DND-41 (cell line): Measurements from ENCODE around the gene SEMA3E.

ENCODE experiments used
- ATAC-seq: fragments of 200-7000 bp; cut with Tn5 transposase; 3 replicates; pipeline ENCODE4 v1.9.1; 2021; ENCODE audit warnings: low read depth; ENCODE audit not compliant: insufficient read depth
- DNase-seq: peaks from one replicate; pipeline ENCODE4 v3.0.0-alpha.2; 2020
- H2AFZ ChIP-seq: 2 replicates; pipeline ENCODE4 v1.6.0; 2012; ENCODE audit warnings: low read depth, low read length
- H3K27ac ChIP-seq: 2 replicates; pipeline ENCODE4 v1.5.1; 2012; ENCODE audit warnings: low read length, inconsistent platforms
- H3K27me3 ChIP-seq: fragments of 200-600 bp; sonication (generic); 2 replicates; pipeline ENCODE4 v1.6.0; 2012; ENCODE audit warnings: low read length, mild to moderate bottlenecking, inconsistent platforms; ENCODE audit not compliant: insufficient read depth, poor library complexity
- H3K36me3 ChIP-seq: 2 replicates; pipeline ENCODE4 v1.5.1; 2012; ENCODE audit warnings: low read length, inconsistent platforms; ENCODE audit not compliant: insufficient read depth
- H3K4me1 ChIP-seq: 2 replicates; pipeline ENCODE4 v1.5.1; 2012; ENCODE audit warnings: mild to moderate bottlenecking, low read length; ENCODE audit not compliant: insufficient read depth
- H3K4me2 ChIP-seq: 2 replicates; pipeline ENCODE4 v1.6.0; 2012; ENCODE audit warnings: mild to moderate bottlenecking, moderate library complexity, low read length, inconsistent platforms; ENCODE audit not compliant: insufficient read depth
- H3K4me3 ChIP-seq, 2 experiments: fragments of 200-600 bp in 1 of 2; shearing (Covaris generic) in 1 of 2; 2 replicates each; pipeline ENCODE4 v1.5.1; 2012 to 2016; ENCODE audit warnings: inconsistent platforms in 2 of 2, low read length in 2 of 2, mild to moderate bottlenecking in 2 of 2, low read depth in 1 of 2, moderate library complexity in 1 of 2
- H3K79me2 ChIP-seq: 2 replicates; pipeline ENCODE4 v1.6.0; 2012; ENCODE audit warnings: low read length, inconsistent platforms; ENCODE audit not compliant: insufficient read depth
- H3K9ac ChIP-seq: 2 replicates; pipeline ENCODE4 v1.6.0; 2012; ENCODE audit warnings: low read depth, mild to moderate bottlenecking, inconsistent platforms, low read length, moderate library complexity
- H3K9me3 ChIP-seq: 2 replicates; pipeline ENCODE4 v1.5.1; 2012; ENCODE audit warnings: low read length, moderate library complexity, mild to moderate bottlenecking, inconsistent platforms; ENCODE audit not compliant: insufficient read depth, severe bottlenecking
- H4K20me1 ChIP-seq: 2 replicates; pipeline ENCODE4 v1.6.0; 2012; ENCODE audit warnings: low read length; ENCODE audit not compliant: insufficient read depth
- CTCF ChIP-seq: IDR thresholded peaks from 2 replicates; pipeline ENCODE4 v1.5.1; 2012; ENCODE audit warnings: borderline replicate concordance, low read length, moderate library complexity, mild to moderate bottlenecking; ENCODE audit not compliant: poor library complexity, severe bottlenecking; ENCODE audit errors: extremely low read depth
- EZH2 ChIP-seq: IDR thresholded peaks from 3 replicates; pipeline ENCODE4 v1.6.1; 2012; ENCODE audit warnings: borderline replicate concordance, low read depth, mild to moderate bottlenecking, moderate library complexity, low read length, inconsistent platforms; ENCODE audit not compliant: severe bottlenecking

Gene SEMA3E

GRCh38 chr7:83610649-83611304, 38.2 kb downstream of the SEMA3E start:
- H3K4me2 ChIP-seq: no peak overlapping the region
- H3K36me3 ChIP-seq: no peaks in the 10 kb centered on the region
- no peak for TF ChIP-seq EZH2
- TF ChIP-seq CTCF: no peak
- no peaks in the 10 kb centered on the region for H3K4me1 ChIP-seq
- no peaks in the 10 kb centered on the region for H3K27me3 ChIP-seq
- no peak for ATAC-seq
- no peak overlapping the region for H3K4me3 ChIP-seq
- no peaks in the 10 kb centered on the region for H4K20me1 ChIP-seq
- no peak for DNase-seq
- no peak overlapping the region for H2AFZ ChIP-seq
- H3K9ac ChIP-seq: no peak overlapping the region
- no peaks in the 10 kb centered on the region for H3K9me3 ChIP-seq
- H3K27ac ChIP-seq: no peak overlapping the region
- no peaks in the 10 kb centered on the region for H3K79me2 ChIP-seq

GRCh38 chr7:83608716-83609115, 40.2 kb downstream of the SEMA3E start:
- H3K27ac ChIP-seq: no peak overlapping the region
- DNase-seq: no peak
- no peaks in the 10 kb centered on the region for H4K20me1 ChIP-seq
- no peak overlapping the region for H3K4me2 ChIP-seq
- H3K9ac ChIP-seq: no peak overlapping the region
- no peaks in the 10 kb centered on the region for H3K79me2 ChIP-seq
- H2AFZ ChIP-seq: no peak overlapping the region
- no peak for TF ChIP-seq EZH2
- no peak for TF ChIP-seq CTCF
- no peaks in the 10 kb centered on the region for H3K4me1 ChIP-seq
- H3K4me3 ChIP-seq: no peak overlapping the region
- no peaks in the 10 kb centered on the region for H3K9me3 ChIP-seq
- no peaks in the 10 kb centered on the region for H3K36me3 ChIP-seq
- no peak for ATAC-seq
- no peaks in the 10 kb centered on the region for H3K27me3 ChIP-seq

- Histone ChIP-seq H4K20me1 (no peaks in the 10 kb centered on the region), H3K36me3 (no peaks in the 10 kb centered on the region), H3K4me1 (no peaks in the 10 kb centered on the region), H3K27ac (no peak overlapping the region), H3K9ac (no peak overlapping the region), H3K4me2 (no peak overlapping the region), H3K9me3 (no peaks in the 10 kb centered on the region), H3K79me2 (no peaks in the 10 kb centered on the region), H3K27me3 (no peaks in the 10 kb centered on the region), H3K4me3 (no peak overlapping the region), H2AFZ (no peak overlapping the region)
- DNase-seq (no peak), ATAC-seq (no peak)
- no peak for TF ChIP-seq CTCF
- TF ChIP-seq EZH2: no peak
Measured at GRCh38 chr7:83603649-83604048, 45.3 kb downstream of the SEMA3E start.

- Histone ChIP-seq H3K4me1 (no peaks in the 10 kb centered on the region), H3K4me2 (no peak overlapping the region), H3K79me2 (no peaks in the 10 kb centered on the region), H3K4me3 (no peak overlapping the region), H3K27me3 (no peaks in the 10 kb centered on the region), H3K9ac (no peak overlapping the region), H3K36me3 (no peaks in the 10 kb centered on the region), H3K9me3 (no peaks in the 10 kb centered on the region), H2AFZ (no peak overlapping the region), H4K20me1 (no peaks in the 10 kb centered on the region), H3K27ac (no peak overlapping the region)
- TF ChIP-seq CTCF: no peak
- no peak for TF ChIP-seq EZH2
- DNase-seq (no peak), ATAC-seq (no peak)
Measured at GRCh38 chr7:83599131-83599530, 49.8 kb downstream of the SEMA3E start.
